Middle frontal gyrus (tissue), 1 donor: ENCODE data around the gene TMPRSS13.

Experiments used
- DNase-seq: peaks from one replicate; pipeline ENCODE4 v3.0.0-alpha.2; 2015; ENCODE audit warnings: low spot score; ENCODE audit errors: extremely low spot score

Gene TMPRSS13

DNA sequence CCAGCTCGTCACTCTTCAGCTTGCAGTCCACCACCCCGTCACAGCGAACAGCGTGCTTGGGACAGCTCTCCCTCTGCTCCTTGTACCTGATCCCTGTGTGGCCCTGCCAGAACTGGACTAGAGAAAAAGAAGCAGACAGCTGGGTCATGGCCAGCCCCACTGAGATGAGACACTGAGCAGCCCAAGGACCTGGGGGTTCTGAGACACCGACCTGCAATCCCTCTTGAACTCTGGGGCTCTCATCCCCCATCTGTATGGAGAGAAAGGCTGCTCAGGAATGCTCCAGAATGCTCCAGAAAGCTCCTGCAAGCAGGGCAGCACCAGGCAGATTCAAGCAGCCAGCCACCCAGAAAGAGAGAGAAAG, 14.8 kb downstream of the TMPRSS13 start:
- no peak for DNase-seq

GRCh38 chr11:117913736-117914397, 15.3 kb downstream of the TMPRSS13 start:
- no peak for DNase-seq

DNA sequence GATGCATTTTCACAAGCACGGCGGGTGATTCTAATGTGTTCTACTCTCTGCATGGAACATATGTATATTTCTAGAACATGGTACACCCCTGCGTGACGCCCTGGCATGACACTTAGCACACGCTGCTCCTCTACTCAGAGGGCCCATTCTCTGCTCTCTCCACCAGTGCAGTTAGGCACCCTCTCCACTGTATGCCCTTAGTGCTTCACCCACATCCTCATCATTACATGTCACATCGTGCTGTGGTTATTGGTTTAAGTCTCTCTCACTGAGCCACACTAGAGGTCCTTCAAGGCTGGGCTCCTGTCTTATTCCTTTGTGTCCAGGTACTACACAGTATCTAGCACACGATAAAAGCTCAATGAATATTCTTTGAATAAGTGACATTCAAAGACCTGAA, 16.7 kb downstream of the TMPRSS13 start:
- no peak for DNase-seq

DNA sequence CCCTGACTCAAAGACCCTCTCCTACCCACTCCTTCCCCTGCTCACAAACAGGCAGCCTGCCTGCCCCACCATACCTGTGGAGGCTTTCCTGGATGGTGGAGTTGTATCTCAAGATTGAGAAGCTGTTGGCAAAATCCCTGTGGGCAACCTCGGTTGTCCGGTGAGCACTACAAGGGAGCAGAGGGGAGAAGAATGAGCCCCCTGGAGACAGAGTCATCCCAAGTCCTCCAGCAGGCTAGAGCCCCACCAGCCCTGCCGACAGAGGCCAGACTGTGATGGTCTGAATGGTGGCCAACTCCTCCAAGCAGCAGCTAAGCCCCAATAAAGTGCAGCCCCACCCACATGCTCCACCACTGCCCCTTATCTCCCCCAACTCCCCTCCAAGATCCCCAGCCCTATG, 17.5 kb downstream of the TMPRSS13 start:
- no peak for DNase-seq

DNA sequence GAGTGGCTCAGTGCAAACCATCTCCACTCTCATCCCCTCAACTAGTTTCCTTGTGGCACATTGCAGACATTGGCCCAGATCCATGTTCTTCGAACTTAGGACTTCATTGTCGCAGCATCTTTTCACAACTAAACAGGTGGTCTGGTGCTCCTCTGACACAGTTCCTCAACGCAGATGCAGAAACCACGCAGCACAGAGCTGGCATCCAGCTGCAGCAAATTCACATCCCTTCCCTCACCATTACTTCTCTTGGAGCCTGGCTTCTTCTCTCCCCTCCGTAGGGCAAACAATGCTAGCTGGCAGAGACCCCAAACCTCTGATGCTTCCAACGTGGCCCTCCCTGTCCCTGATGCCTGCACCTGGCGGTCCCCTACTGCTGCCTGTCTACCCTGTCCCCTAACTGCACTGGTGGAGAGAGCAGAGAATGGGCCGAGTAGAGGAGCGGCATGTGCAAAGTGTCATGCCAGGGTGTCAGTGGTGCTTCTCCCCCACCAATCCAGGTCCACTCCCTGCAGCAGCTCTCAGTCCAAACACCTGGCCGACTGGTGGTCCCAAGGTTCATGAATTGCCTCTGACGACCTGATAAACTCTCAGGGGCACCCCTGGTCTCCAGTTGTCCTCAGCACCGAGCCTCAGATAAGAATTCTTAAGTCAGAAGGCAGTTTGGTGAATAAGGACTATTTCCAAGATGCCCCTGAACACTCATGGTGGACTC, 18.1 kb downstream of the TMPRSS13 start:
- no peak for DNase-seq

DNA sequence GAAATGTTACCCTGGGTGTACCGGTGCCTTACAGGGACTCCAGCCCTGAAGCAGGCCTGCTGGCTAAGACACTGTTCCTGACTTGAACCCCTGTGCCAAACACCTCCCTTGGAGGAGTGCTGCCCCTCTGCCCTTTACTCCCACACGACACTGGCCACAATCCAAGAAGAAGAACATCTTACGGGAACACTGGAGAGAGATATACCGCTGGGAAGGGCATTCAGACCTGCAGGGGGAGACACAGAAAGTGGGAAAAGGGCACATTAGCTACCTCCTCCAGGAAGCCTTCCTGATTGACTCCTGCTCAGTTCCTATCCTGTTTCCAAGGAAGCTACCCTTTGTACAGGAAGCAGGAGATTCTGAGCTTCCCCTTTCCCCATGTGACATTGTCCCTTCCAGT, 18.7 kb downstream of the TMPRSS13 start:
- no peak for DNase-seq

DNA sequence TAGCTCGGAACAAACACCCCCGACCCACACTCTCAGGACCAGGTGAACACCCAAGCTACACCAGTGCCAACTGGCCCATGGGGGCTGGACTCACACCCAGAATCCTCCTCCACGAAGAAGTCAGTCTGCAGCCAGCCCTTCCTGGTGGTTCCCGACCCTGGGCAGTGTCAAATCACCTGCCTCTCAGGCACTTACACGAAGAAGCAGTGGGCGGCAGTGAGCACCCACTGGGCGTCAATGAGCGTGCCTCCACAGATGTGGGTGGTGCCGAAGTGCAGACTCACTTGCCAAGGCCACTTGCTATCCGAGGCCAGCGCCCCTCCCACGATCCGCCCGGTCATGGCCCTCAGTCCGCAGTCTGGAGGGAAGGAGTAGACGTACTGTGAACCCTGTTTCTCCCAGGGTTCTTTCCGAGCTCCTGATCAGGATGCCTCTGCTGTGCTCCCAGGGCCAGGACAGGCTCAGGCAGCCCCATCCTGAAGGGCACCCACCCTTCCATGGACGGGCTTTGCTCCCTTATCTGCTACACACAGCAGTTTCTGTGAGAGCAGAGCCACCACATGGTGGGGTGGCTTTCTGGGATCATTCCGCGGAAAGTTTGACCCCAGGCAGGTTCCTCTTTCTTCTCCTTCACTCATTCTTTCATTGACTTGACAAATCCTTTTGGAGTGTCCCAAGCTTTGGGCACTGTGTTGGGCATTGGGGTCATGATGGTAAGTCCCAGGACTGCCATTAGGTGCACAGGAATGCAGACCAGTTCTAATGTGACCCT, 19.4 kb downstream of the TMPRSS13 start:
- DNase-seq: no peak

DNA sequence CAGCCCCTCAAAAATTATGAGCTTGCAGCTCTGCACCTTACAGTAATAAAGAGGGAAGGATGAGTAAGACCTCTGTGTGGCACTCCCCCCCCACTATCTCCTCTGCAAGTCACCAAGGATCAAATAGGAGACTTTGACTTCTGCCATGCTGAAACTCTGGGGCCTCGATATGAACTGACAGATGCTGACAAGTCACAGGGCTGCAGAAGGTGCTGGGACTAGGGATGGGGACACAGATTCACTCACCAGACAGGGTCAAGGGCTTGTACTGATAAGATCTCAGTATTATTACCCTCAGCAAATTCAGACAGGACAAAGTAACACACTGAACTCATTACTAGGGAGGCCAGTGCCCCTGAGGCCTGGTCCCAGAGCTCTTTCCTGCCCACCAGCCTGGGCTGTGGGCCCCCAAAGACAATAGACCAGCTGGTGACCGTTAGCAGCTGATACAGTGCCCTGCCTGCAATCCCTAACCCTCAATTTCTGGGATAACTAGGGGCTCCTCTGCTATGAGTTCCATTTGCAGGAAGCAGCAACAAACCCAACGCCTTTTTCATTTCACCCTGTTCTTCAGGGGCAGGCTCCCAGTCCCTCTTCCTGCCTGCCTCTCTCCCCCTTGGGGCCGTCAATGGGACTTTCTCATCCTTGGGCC, 20.1 kb downstream of the TMPRSS13 start:
- no peak for DNase-seq

- DNase-seq: no peak
These were observed 20.9 kb downstream of the TMPRSS13 start for GRCh38 chr11:117908109-117908895.

- peak; percentile 60 for DNase-seq
These were observed 21.7 kb downstream of the TMPRSS13 start for GRCh38 chr11:117907276-117908108.

GRCh38 chr11:117906710-117907109, 22.5 kb downstream of the TMPRSS13 start:
- no peak for DNase-seq

- no peak for DNase-seq
These were observed 23.1 kb downstream of the TMPRSS13 start for GRCh38 chr11:117906126-117906525.

DNA sequence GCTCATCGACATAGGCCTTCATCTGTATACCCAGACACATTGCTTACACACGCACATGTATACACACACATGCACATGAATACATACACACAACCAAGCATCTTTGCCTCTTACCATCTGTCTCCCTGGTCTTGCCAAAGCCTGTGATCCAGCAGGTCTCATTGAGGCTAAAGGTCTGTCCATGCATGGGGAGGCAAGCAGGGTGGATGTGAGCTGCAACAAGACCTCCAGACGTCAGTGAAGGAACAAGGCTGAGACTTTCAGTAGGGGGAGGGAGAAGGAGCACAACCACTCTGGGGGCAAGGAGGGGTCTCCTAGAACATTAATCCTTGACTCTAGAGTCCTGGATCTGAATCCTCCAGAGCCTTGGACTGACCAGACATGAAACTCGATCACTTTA, 23.7 kb downstream of the TMPRSS13 start:
- no peak for DNase-seq

DNA sequence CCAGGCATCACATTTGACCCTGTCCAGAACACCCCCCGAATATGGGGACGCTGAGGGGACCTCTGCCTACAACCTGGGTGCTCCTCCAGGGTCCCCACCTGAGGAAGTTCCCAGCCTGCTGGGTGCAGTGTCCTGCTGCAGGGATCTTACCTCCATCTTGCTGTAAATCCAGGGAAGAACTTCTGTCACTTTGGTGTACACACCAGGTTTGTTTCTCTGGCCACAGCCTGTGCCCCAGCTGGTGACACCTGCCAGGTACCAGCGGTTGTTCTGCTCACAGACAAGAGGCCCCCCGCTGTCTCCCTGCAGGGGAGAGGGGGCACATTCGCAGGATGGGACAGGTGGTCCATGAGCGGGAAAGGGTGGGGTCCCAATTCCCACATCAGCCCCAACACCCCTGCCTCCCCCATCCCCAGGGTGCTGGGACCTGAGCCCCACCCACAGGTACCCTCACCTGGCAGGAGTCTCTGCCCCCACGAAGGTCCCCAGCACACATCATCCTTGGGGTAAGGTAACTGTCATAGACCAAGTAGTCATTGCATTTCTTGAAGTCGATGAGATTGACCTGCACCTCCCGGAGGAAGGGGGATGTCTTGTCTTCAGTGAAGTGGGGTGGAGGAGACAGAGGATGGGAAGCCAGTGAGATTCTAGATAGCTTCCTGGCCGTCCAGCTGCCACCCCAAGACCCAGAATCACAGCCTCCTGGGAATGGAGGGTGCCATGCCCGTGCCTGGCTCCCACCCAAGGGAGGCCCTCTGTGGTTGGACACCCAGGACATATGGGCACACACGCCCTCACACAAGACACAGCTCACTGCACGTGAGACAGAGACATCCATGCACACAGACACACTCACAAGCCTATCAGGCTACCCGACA, 25.5 kb downstream of the TMPRSS13 start:
- no peak for DNase-seq

DNA sequence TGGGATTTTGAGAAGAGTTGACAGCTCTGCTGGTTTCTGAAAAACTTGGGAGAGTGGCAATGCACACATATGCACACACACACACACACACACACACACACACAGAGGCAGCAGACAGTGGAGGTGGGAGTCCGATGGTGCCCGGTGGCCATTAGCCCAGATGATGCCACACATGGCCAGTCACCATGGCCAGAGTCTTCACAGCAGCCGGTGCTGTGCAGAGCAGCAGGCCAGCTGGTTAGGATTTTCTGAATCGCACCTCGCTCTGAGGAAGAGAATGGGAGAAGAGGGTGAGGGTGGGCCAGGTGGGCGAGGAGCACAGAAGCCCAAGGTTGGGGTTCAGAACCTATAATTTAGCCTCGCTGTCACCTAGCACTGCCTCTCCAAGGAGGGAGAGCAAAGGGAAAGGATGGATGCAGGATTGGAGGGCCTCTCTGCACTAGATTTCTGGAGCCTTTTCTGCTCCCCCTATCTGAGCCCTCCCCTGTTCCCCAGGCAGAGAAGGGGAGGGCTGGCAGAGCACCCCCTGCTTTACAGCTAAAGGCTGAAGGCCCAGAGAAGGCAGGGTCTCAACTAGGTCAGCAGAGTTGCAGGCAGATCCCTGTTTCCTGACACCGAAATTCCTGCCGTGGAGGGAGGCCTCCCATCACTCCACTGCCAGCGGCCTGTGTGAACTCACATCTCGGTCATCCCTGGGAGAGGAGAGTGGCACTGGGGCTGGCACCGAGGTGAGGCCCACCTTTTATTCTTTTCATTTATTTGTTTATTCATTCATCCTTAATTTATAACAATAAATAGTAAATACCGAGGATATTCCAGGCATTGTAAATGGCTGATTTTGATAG, 27.0 kb downstream of the TMPRSS13 start:
- DNase-seq: no peak

GRCh38 chr11:117901601-117902000, 27.6 kb downstream of the TMPRSS13 start:
- no peak for DNase-seq

GRCh38 chr11:117900720-117901440, 28.3 kb downstream of the TMPRSS13 start:
- no peak for DNase-seq
